Stimulated activated CD4-positive, alpha-beta T cell treated with anti-CD3 and anti-CD28 coated beads, Interleukin-15, amount 100 ng/mL, for 24 hours (primary cell): ENCODE data around the gene RND2.
A peak's percentile ranks its signal among the peaks of the same experiment; 100 is the strongest.
"Not testable (repeated sequence)": the region's sequence is repeated elsewhere in the genome, so short reads cannot be mapped to it uniquely, and the experiment has no call there.

Experiments used
- DNase-seq: peaks from one replicate; pipeline ENCODE4 v3.0.0-alpha.2; 2020

Gene RND2, protein sequence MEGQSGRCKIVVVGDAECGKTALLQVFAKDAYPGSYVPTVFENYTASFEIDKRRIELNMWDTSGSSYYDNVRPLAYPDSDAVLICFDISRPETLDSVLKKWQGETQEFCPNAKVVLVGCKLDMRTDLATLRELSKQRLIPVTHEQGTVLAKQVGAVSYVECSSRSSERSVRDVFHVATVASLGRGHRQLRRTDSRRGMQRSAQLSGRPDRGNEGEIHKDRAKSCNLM

GRCh38 chr17:43024407-43025289, at the start of gene RND2:
Gene RND2, plus strand, starts transcription at chr17:43025231. Its CDS starts 117 bp downstream, at chr17:43025348.
- DNase-seq, result peak; percentile 86

- DNase-seq, result no peak
These were observed 49.8 kb upstream of the RND2 start for GRCh38 chr17:42975265-42975664.

DNA sequence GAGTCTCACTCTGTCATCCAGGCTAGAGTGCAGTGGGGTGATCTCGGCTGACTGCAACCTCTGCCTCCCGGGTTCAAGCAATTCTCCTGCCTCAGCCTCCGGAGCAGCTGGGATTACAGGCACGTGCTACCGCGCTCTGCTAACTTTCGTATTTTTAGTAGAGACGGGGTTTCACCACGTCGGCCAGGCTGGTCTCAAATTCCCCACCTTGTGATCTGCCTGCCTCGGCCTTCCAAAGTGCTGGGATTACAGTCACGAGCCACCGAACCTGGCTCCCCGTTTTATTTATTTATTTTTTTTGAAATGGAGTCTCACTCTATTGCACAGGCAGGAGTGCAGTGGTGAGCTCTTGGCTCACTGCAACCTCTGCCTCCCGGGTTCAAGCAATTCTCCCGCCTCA, 49.3 kb upstream of the RND2 start:
- DNase-seq, result not testable (repeated sequence)

GRCh38 chr17:42979511-42980273, 45.3 kb upstream of the RND2 start, which contains the start of gene PTGES3L:
Gene PTGES3L, minus strand, starts transcription at chr17:42980080. Its CDS starts 27 bp downstream, at chr17:42980053.
- DNase-seq, result peak; percentile 56

- peak; percentile 95 for DNase-seq
These were observed 44.7 kb upstream of the RND2 start, which contains the start of gene RUNDC1 for GRCh38 chr17:42980274-42980765. Gene RUNDC1, plus strand, starts transcription at chr17:42980565. Its CDS starts 12 bp downstream, at chr17:42980577.

DNA sequence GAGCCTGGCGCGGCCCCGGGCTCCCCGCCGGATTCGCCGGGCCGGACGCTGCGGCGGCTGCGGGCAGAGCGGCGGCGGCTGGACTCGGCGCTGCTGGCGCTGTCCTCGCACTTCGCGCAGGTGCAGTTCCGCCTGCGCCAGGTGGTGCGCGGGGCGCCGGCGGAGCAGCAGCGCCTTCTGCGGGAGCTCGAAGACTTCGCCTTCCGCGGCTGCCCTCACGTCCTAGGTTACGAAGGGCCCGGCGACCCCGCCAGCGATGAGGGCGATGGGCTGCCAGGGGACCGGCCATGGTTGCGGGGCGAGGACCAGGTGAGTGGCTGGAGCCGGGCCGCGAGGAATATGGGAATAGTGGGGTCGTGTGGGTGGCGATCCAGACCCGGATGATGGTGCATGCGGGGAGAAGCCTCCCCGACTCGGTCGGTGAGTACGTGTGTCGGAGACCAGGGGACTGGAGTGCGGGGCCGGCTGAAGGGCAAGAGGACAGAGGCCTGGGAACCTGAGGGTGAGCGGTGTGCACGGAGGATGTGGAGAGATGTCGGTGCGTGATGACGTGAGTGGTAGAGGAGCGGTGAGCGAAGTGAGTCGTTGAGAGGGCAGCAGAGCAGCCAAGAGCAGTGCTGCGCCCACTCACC, 44.1 kb upstream of the RND2 start:
- DNase-seq, result peak; percentile 85

DNA sequence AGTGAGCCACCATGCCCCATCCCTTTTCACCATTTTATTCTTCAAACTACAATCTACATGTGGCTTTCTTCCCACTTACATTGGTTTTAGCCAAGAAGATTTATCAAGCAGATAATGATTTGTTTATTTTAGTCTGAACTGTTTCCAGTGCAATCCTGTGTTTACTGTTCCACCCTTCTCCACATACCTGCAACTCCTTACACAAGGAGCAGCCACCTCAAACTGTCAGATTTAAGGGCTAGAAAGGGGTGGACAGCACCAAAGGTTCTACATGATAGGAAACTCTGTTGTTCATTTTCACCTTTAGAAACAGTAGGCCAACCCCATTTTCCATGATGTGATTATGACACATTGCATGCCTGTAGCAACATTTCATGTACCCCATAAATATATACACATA, 42.8 kb upstream of the RND2 start:
- no peak for DNase-seq

DNA sequence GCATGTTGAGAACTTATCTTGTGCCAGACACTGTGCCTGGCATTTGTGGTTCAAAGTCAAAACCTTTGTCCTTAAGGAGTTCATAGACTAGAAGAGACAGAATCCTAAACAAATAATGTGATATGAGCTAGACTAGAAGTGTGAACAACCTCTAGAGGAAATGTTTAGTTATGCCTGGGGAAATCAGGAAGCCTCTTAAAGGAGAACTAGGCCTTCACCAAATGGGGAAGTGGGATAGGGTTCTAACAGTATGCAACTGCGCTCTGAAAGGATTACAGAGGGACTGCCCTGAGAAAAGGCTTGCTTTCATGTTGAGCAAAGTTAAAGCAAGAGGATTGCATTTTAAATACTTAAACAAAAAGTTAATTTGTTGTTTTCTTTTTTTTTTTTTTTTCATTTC, 39.8 kb upstream of the RND2 start:
- DNase-seq, result no peak

DNA sequence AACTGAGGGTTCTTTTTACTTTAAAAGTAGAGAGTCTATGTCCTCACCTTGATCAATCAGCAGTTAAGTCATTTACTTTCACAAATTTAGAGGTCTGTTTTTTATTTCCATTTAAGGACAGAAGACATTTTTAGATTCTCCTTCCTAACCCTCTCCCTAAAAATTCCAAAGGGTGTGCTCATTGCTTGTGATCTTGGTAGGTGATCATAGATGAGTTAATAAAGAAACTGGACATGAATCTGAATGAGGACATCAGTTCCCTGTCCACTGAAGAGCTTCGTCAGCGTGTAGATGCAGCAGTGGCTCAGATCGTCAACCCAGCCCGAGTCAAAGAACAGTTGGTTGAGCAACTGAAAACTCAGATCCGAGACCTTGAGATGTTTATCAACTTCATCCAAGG, 35.9 kb upstream of the RND2 start:
- no peak for DNase-seq

GRCh38 chr17:42989726-42990652, 35.0 kb upstream of the RND2 start:
- no peak for DNase-seq

DNA sequence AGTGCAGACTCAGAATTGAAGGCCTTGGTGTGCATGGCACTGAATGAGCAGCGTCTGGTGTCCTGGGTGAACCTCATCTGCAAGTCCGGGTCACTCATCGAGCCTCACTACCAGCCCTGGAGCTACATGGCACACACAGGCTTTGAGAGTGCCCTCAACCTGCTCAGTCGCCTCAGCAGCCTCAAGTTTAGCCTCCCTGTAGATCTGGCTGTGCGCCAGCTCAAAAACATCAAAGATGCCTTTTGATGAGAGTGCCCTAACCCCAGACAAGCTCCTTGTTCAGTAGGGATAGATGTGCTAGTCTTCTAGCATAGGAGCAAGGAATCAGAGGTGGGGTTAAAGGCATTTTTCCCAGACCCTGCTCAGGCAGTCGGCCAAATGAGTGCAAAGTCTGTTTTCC, 33.6 kb upstream of the RND2 start:
- no peak for DNase-seq

DNA sequence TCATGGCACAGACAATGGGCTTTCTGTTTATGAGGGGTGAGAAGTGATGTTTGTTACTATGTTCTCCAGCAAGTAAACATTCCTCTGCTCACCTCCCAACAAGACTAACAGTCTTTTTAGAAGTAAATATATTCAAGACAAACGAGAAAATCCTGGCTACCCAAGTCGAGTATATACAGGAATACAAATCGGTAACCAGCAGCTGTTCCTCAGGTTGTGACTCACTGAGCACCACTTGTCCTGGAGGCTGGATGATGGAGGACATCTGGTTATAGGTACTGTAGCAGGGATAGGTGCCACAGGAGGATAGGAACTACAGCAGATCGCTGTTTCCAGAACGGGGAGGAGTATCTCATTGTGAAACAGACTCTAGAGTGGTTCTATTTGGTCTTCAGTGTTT, 32.2 kb upstream of the RND2 start:
- no peak for DNase-seq

- DNase-seq, result not testable (repeated sequence)
These were observed 31.1 kb upstream of the RND2 start for GRCh38 chr17:42993913-42994312.

DNA sequence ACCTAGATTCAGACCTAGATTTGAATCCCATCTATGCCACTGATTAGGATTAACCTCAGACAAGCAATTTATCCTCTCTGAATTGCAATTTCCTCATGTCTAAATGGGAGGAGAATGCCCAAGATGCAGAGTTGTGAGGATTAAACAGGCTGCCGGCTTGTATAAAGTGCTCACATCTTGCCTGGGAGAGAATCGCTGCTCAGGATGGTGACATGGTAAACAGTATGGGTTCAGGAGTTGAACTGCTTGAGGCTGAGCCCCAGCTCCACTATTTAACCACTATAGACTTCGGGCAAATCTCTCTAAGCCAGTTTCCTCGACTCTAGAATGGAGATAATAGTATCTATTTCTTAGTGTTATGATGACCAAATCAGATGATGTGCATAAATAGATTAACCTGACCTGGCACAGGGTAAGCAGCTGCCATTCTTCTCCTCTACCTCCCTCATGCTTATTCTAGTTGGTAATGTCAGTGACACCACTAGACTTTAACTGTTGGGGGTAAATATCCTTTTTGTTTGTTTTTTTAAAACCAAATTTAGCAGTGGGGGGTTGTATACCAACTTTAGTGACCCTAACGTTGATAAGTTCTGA, 27.5 kb upstream of the RND2 start:
- no peak for DNase-seq

DNA sequence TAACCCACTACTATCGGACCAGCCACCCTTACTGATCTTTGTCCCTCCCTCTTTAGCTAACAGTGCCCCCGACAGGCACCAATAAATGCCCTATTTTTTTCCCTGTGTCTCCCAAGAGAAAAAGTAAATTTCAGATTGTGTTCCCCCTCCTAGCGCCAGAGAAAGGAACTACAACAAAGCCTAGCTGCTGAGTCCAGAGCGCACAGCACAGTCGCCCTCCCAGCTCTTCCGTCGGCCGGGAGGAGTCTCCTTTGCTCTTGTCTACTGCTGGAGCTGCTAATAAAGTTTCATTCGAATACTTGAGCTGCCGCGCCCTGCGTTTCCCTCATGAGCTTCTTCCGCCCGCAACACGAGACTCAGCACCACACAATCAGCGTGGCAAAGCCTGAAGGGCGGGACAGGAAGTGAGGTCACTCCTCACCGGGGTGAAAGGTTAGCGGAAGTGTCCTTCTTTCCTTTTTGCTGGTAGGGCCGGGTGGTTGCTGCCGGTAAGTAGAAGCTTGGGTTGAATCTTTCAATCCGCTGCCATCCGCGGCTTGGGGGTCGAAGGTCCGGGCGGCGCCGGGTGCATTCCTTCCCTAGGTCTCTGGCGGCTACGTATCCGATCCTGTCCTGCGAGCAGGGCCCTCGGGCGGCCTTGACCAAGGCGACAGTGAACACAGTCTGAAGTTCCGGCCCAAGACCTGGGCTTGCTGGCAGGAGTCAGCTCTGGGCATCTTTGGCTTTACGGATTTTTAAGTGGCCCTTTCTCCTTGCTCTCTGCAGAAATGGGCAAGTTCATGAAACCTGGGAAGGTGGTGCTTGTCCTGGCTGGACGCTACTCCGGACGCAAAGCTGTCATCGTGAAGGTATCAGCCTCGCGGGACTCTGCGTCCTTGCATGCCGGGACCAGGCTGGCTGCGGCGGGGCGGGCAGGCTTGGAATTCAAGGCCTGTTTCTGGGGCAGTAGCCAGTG, 26.8 kb upstream of the RND2 start, which contains the start of gene RPL27:
Gene RPL27 (plus strand): TSS at position 436 of the 955 bp plus-strand sequence. CDS start 332 bp downstream, at position 768.
- DNase-seq, result peak; percentile 97

GRCh38 chr17:42999003-42999525, 26.0 kb upstream of the RND2 start:
- no peak for DNase-seq

DNA sequence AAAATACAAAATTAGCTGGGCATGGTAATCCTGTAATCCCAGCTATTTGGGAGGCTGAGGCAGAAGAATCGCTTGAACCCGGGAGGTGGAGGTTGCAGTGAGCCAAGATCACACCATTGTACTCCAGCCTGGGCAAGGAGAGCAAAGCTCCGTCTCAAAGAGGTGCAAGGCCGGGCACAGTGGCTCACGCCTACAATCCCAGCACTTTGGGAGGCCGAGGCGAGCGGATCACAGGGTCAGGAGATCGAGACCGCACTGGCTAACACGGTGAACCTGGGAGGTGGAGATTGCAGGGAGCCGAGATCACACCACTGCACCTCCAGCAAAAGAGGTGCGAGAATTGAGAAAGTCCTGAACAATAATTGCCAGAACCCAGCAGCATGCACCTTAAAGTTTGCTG, 24.1 kb upstream of the RND2 start:
- not testable (repeated sequence) for DNase-seq

- DNase-seq, result no peak
These were observed 21.4 kb upstream of the RND2 start for GRCh38 chr17:43003542-43004172.
